Measurements from ENCODE around the gene PID1.

The PID1 gene

GRCh38 chr2:229256376-229256775 is 14.7 kb downstream of the PID1 start:
- peaks cover 0 to 2% of the 10 kb centered on the region in 2 experiments for H3K36me3 ChIP-seq (ENCODE audit: control insufficient read depth in 1 of 2, insufficient read depth in 2 of 2, low read length in 2 of 2)
- no peak overlapping the region for H4K12ac ChIP-seq (ENCODE audit: low read depth, low read length)
- H2BK120ac ChIP-seq (ENCODE audit: insufficient read depth, low read length, poor library complexity) = no peak overlapping the region
- no peak overlapping the region for H3K23ac ChIP-seq (ENCODE audit: low read length)
- H2BK12ac ChIP-seq (ENCODE audit: low read length) = no peak overlapping the region
- no peak overlapping the region for H4K91ac ChIP-seq (ENCODE audit: low read depth, low read length)
- H2AFZ ChIP-seq (ENCODE audit: insufficient read depth, low read length, poor library complexity) = no peak overlapping the region
- H3K4me3 ChIP-seq (ENCODE audit: low read depth, low read length) = no peak overlapping the region
- H4K8ac ChIP-seq (ENCODE audit: low read depth, low read length) = no peak overlapping the region
- H3K27me3 ChIP-seq (ENCODE audit: insufficient read depth, low read length) = no peaks in the 10 kb centered on the region
- no peak overlapping the region for H3K18ac ChIP-seq (ENCODE audit: low read length)
- H3K14ac ChIP-seq (ENCODE audit: low read length) = no peak overlapping the region
- DNase-seq = no peak
- H3K79me1 ChIP-seq (ENCODE audit: low read length) = no peaks in the 10 kb centered on the region
- no peak overlapping the region for H2BK5ac ChIP-seq (ENCODE audit: low read depth, low read length, poor library complexity)
- H2AK5ac ChIP-seq (ENCODE audit: low read length) = no peak overlapping the region
- H3K4me2 ChIP-seq (ENCODE audit: low read length) = no peak overlapping the region
- H3K4me1 ChIP-seq (ENCODE audit: control insufficient read depth in 1 of 2, insufficient read depth in 2 of 2, low read length in 2 of 2) = no peaks in the 10 kb centered on the region
- no peak overlapping the region for H3K27ac ChIP-seq (ENCODE audit: low read depth, low read length)
- peaks cover 2% of the 10 kb centered on the region for H3K9me3 ChIP-seq (ENCODE audit: insufficient read depth, low read depth, low read length)
- no peaks in the 10 kb centered on the region for H3K79me2 ChIP-seq (ENCODE audit: control insufficient read depth, insufficient read depth, low read length, poor library complexity)
- no peak overlapping the region for H3K9ac ChIP-seq (ENCODE audit: low read length)
- no peak overlapping the region for H3K4ac ChIP-seq (ENCODE audit: low read depth, low read length)

GRCh38 chr2:229254206-229254605 is 16.9 kb downstream of the PID1 start:
- no peak for DNase-seq
- Histone ChIP-seq H3K4me2 (ENCODE audit: low read length) (no peak overlapping the region), H3K9me3 (ENCODE audit: insufficient read depth, low read depth, low read length) (no peaks in the 10 kb centered on the region), H2BK120ac (ENCODE audit: insufficient read depth, low read length, poor library complexity) (no peak overlapping the region), H4K8ac (ENCODE audit: low read depth, low read length) (no peak overlapping the region), H2AK5ac (ENCODE audit: low read length) (no peak overlapping the region), H3K4me1 (ENCODE audit: control insufficient read depth in 1 of 2, insufficient read depth in 2 of 2, low read length in 2 of 2) (no peaks in the 10 kb centered on the region), H4K91ac (ENCODE audit: low read depth, low read length) (no peak overlapping the region), H4K12ac (ENCODE audit: low read depth, low read length) (no peak overlapping the region), H3K23ac (ENCODE audit: low read length) (no peak overlapping the region), H3K4me3 (ENCODE audit: low read depth, low read length) (no peak overlapping the region), H3K9ac (ENCODE audit: low read length) (no peak overlapping the region), H3K27me3 (ENCODE audit: insufficient read depth, low read length) (no peaks in the 10 kb centered on the region), H2AFZ (ENCODE audit: insufficient read depth, low read length, poor library complexity) (no peak overlapping the region), H3K14ac (ENCODE audit: low read length) (no peak overlapping the region), H3K18ac (ENCODE audit: low read length) (no peak overlapping the region), H3K79me2 (ENCODE audit: control insufficient read depth, insufficient read depth, low read length, poor library complexity) (no peaks in the 10 kb centered on the region), H2BK5ac (ENCODE audit: low read depth, low read length, poor library complexity) (no peak overlapping the region), H3K27ac (ENCODE audit: low read depth, low read length) (no peak overlapping the region), H3K79me1 (ENCODE audit: low read length) (no peaks in the 10 kb centered on the region), H3K36me3 (ENCODE audit: control insufficient read depth in 1 of 2, insufficient read depth in 2 of 2, low read length in 2 of 2) (peaks cover 0 to 2% of the 10 kb centered on the region in 2 experiments), H3K4ac (ENCODE audit: low read depth, low read length) (no peak overlapping the region), H2BK12ac (ENCODE audit: low read length) (no peak overlapping the region)
- no CpG with 5 or more reads among the region's 4 CpGs for WGBS (ENCODE audit: extremely low coverage, insufficient coverage, insufficient read length)

GRCh38 chr2:229252996-229253395 is 18.1 kb downstream of the PID1 start:
- H3K4me2 ChIP-seq (ENCODE audit: low read length) = no peak overlapping the region
- H3K4me3 ChIP-seq (ENCODE audit: low read depth, low read length) = no peak overlapping the region
- peaks cover 0 to 2% of the 10 kb centered on the region in 2 experiments for H3K36me3 ChIP-seq (ENCODE audit: control insufficient read depth in 1 of 2, insufficient read depth in 2 of 2, low read length in 2 of 2)
- DNase-seq = no peak
- H4K91ac ChIP-seq (ENCODE audit: low read depth, low read length) = no peak overlapping the region
- no peak overlapping the region for H3K9ac ChIP-seq (ENCODE audit: low read length)
- H4K12ac ChIP-seq (ENCODE audit: low read depth, low read length) = no peak overlapping the region
- no peaks in the 10 kb centered on the region for H3K27me3 ChIP-seq (ENCODE audit: insufficient read depth, low read length)
- H3K14ac ChIP-seq (ENCODE audit: low read length) = no peak overlapping the region
- no peak overlapping the region for H3K27ac ChIP-seq (ENCODE audit: low read depth, low read length)
- no peak overlapping the region for H3K4ac ChIP-seq (ENCODE audit: low read depth, low read length)
- H2BK5ac ChIP-seq (ENCODE audit: low read depth, low read length, poor library complexity) = no peak overlapping the region
- no peak overlapping the region for H2AFZ ChIP-seq (ENCODE audit: insufficient read depth, low read length, poor library complexity)
- no peak overlapping the region for H3K23ac ChIP-seq (ENCODE audit: low read length)
- H3K79me2 ChIP-seq (ENCODE audit: control insufficient read depth, insufficient read depth, low read length, poor library complexity) = no peaks in the 10 kb centered on the region
- H2BK120ac ChIP-seq (ENCODE audit: insufficient read depth, low read length, poor library complexity) = no peak overlapping the region
- no peaks in the 10 kb centered on the region for H3K79me1 ChIP-seq (ENCODE audit: low read length)
- no peaks in the 10 kb centered on the region for H3K9me3 ChIP-seq (ENCODE audit: insufficient read depth, low read depth, low read length)
- no peak overlapping the region for H2BK12ac ChIP-seq (ENCODE audit: low read length)
- H3K4me1 ChIP-seq (ENCODE audit: control insufficient read depth in 1 of 2, insufficient read depth in 2 of 2, low read length in 2 of 2) = no peaks in the 10 kb centered on the region
- no peak overlapping the region for H4K8ac ChIP-seq (ENCODE audit: low read depth, low read length)
- no peak overlapping the region for H2AK5ac ChIP-seq (ENCODE audit: low read length)
- no peak overlapping the region for H3K18ac ChIP-seq (ENCODE audit: low read length)

- WGBS (ENCODE audit: extremely low coverage, insufficient coverage, insufficient read length) = no CpG with 5 or more reads among the region's 1 CpG
- H3K18ac ChIP-seq (ENCODE audit: low read length) = no peak overlapping the region
- H4K91ac ChIP-seq (ENCODE audit: low read depth, low read length) = no peak overlapping the region
- H3K4me1 ChIP-seq (ENCODE audit: control insufficient read depth in 1 of 2, insufficient read depth in 2 of 2, low read length in 2 of 2) = no peaks in the 10 kb centered on the region
- no peaks in the 10 kb centered on the region for H3K79me1 ChIP-seq (ENCODE audit: low read length)
- no peak for DNase-seq
- no peak overlapping the region for H3K4me2 ChIP-seq (ENCODE audit: low read length)
- no peak overlapping the region for H3K4ac ChIP-seq (ENCODE audit: low read depth, low read length)
- no peak overlapping the region for H3K9ac ChIP-seq (ENCODE audit: low read length)
- H3K27ac ChIP-seq (ENCODE audit: low read depth, low read length) = no peak overlapping the region
- H2BK12ac ChIP-seq (ENCODE audit: low read length) = no peak overlapping the region
- no peak overlapping the region for H2BK5ac ChIP-seq (ENCODE audit: low read depth, low read length, poor library complexity)
- no peaks in the 10 kb centered on the region for H3K79me2 ChIP-seq (ENCODE audit: control insufficient read depth, insufficient read depth, low read length, poor library complexity)
- H4K12ac ChIP-seq (ENCODE audit: low read depth, low read length) = no peak overlapping the region
- H3K23ac ChIP-seq (ENCODE audit: low read length) = no peak overlapping the region
- H3K9me3 ChIP-seq (ENCODE audit: insufficient read depth, low read depth, low read length) = no peaks in the 10 kb centered on the region
- H2AFZ ChIP-seq (ENCODE audit: insufficient read depth, low read length, poor library complexity) = no peak overlapping the region
- no peaks in the 10 kb centered on the region for H3K27me3 ChIP-seq (ENCODE audit: insufficient read depth, low read length)
- H3K14ac ChIP-seq (ENCODE audit: low read length) = no peak overlapping the region
- no peaks in the 10 kb centered on the region for H3K36me3 ChIP-seq (ENCODE audit: control insufficient read depth in 1 of 2, insufficient read depth in 2 of 2, low read length in 2 of 2)
- H3K4me3 ChIP-seq (ENCODE audit: low read depth, low read length) = no peak overlapping the region
- no peak overlapping the region for H2BK120ac ChIP-seq (ENCODE audit: insufficient read depth, low read length, poor library complexity)
- no peak overlapping the region for H4K8ac ChIP-seq (ENCODE audit: low read depth, low read length)
- H2AK5ac ChIP-seq (ENCODE audit: low read length) = no peak overlapping the region
Observed at GRCh38 chr2:229252280-229252679, 18.8 kb downstream of the PID1 start.

GRCh38 chr2:229249536-229249935 is 21.6 kb downstream of the PID1 start:
- Histone ChIP-seq H2BK12ac (ENCODE audit: low read length) (no peak overlapping the region), H2BK5ac (ENCODE audit: low read depth, low read length, poor library complexity) (no peak overlapping the region), H3K79me2 (ENCODE audit: control insufficient read depth, insufficient read depth, low read length, poor library complexity) (no peaks in the 10 kb centered on the region), H3K4me2 (ENCODE audit: low read length) (no peak overlapping the region), H3K14ac (ENCODE audit: low read length) (no peak overlapping the region), H3K27me3 (ENCODE audit: insufficient read depth, low read length) (no peaks in the 10 kb centered on the region), H3K18ac (ENCODE audit: low read length) (no peak overlapping the region), H3K4me3 (ENCODE audit: low read depth, low read length) (no peak overlapping the region), H2AK5ac (ENCODE audit: low read length) (no peak overlapping the region), H2AFZ (ENCODE audit: insufficient read depth, low read length, poor library complexity) (no peak overlapping the region), H3K9ac (ENCODE audit: low read length) (no peak overlapping the region), H2BK120ac (ENCODE audit: insufficient read depth, low read length, poor library complexity) (no peak overlapping the region), H4K8ac (ENCODE audit: low read depth, low read length) (no peak overlapping the region), H3K9me3 (ENCODE audit: insufficient read depth, low read depth, low read length) (no peaks in the 10 kb centered on the region), H4K12ac (ENCODE audit: low read depth, low read length) (no peak overlapping the region), H3K27ac (ENCODE audit: low read depth, low read length) (no peak overlapping the region), H3K4ac (ENCODE audit: low read depth, low read length) (no peak overlapping the region), H3K79me1 (ENCODE audit: low read length) (no peaks in the 10 kb centered on the region), H3K23ac (ENCODE audit: low read length) (no peak overlapping the region), H3K36me3 (ENCODE audit: control insufficient read depth in 1 of 2, insufficient read depth in 2 of 2, low read length in 2 of 2) (no peaks in the 10 kb centered on the region), H4K91ac (ENCODE audit: low read depth, low read length) (no peak overlapping the region), H3K4me1 (ENCODE audit: control insufficient read depth in 1 of 2, insufficient read depth in 2 of 2, low read length in 2 of 2) (no peaks in the 10 kb centered on the region)
- DNase-seq = peak in 1 of 2 donors; percentile 24
- no CpG with 5 or more reads among the region's 3 CpGs for WGBS (ENCODE audit: extremely low coverage, insufficient coverage, insufficient read length)
